ENCODE data around the gene ZMIZ1.

ZMIZ1 gene

GRCh38 chr10:79347226-79347893 lies 278.6 kb downstream of the ZMIZ1 start, which contains the start of gene PPIF:
Gene PPIF (plus strand): TSS chr10:79347469. CDS start chr10:79347549, 80 bp downstream.
- peak within 1 kb of the TSS; percentile 99 for H3K9ac ChIP-seq (ENCODE audit: low read depth, low read length, poor library complexity, severe bottlenecking)
- peak within 1 kb of the TSS; percentile 98 for H3K4me2 ChIP-seq (ENCODE audit: low read depth, low read length, poor library complexity, severe bottlenecking)
- peak within 1 kb of the TSS; percentile 53 for H2AFZ ChIP-seq (ENCODE audit: low read length)
- peaks cover 30% of the 10 kb centered on the region for H3K36me3 ChIP-seq (ENCODE audit: insufficient read depth, low read length)
- H3K4me1 ChIP-seq (ENCODE audit: insufficient read depth, low read length, poor library complexity, severe bottlenecking) = peaks cover 49% of the 10 kb centered on the region
- TF ChIP-seq EZH2phosphoT487 (IDR thresholded peaks at IDR 0.05; ENCODE audit: borderline replicate concordance) = no peak
- TF ChIP-seq, protein P1, sequence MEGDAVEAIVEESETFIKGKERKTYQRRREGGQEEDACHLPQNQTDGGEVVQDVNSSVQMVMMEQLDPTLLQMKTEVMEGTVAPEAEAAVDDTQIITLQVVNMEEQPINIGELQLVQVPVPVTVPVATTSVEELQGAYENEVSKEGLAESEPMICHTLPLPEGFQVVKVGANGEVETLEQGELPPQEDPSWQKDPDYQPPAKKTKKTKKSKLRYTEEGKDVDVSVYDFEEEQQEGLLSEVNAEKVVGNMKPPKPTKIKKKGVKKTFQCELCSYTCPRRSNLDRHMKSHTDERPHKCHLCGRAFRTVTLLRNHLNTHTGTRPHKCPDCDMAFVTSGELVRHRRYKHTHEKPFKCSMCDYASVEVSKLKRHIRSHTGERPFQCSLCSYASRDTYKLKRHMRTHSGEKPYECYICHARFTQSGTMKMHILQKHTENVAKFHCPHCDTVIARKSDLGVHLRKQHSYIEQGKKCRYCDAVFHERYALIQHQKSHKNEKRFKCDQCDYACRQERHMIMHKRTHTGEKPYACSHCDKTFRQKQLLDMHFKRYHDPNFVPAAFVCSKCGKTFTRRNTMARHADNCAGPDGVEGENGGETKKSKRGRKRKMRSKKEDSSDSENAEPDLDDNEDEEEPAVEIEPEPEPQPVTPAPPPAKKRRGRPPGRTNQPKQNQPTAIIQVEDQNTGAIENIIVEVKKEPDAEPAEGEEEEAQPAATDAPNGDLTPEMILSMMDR (conservative IDR thresholded peaks at IDR 0.05; ENCODE audit: low read length) = peak; percentile 77
- H3K9me2 ChIP-seq (replicated peaks; ENCODE audit: low read depth, low read length) = no peaks in the 10 kb centered on the region
- H3K9me3 ChIP-seq (ENCODE audit: insufficient read depth, low read depth, low read length) = no peaks in the 10 kb centered on the region
- H3K27me3 ChIP-seq (ENCODE audit: insufficient read depth, low read length, poor library complexity, severe bottlenecking) = peaks cover 4% of the 10 kb centered on the region
- H3F3A ChIP-seq (ENCODE audit: low read depth) = no peaks in the 10 kb centered on the region
- peaks cover 46% of the 10 kb centered on the region for H4K20me1 ChIP-seq (ENCODE audit: insufficient read depth, low read length, poor library complexity, severe bottlenecking)
- peak within 1 kb of the TSS; percentile 92 for H3K4me3 ChIP-seq (ENCODE audit: low read length, poor library complexity, severe bottlenecking)
- peaks cover 60% of the 10 kb centered on the region for H3K79me2 ChIP-seq (ENCODE audit: insufficient read depth, low read length)

DNA sequence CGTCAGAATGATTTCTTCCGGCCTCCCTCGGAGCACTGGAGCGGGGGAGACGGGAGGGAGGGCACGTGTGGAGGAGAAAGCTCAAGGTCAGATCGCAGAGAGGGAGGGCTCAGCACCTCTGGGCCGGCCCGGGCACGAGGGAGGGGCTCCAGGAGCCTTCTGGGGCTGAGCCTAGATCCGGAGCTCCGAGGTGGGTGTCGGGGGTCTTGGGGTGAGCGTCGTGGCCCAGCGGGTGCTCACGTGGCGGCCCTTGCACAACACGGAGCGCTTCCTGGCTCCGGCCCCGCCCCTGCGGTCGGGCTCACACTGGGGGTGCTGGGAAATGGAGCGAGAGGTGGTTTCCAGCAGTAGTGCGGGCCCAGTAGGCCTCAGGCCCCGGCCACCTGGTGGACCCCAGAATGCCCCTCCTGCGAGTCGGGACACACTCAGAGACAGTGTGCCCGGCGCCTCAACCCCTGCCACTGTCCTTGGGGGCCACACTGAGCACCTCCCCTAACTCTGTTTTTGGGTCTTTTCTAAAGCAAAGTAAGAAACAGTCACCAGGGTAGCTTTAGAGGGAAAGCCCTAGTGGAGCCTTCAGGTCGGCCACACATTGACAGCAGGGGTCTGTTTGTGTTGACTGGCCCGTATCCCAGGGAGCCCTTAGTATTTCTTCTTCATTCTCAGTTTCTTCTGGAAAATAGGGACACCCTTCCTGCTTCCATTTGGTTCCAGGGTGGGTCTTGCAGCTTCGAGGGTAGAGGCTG lies 279.3 kb downstream of the ZMIZ1 start:
- Histone ChIP-seq H3K9me2 (replicated peaks; ENCODE audit: low read depth, low read length) (no peaks in the 10 kb centered on the region), H3K4me1 (ENCODE audit: insufficient read depth, low read length, poor library complexity, severe bottlenecking) (peaks cover 54% of the 10 kb centered on the region), H3K4me3 (ENCODE audit: low read length, poor library complexity, severe bottlenecking) (peak overlapping the region; percentile 92), H2AFZ (ENCODE audit: low read length) (no peak overlapping the region), H3F3A (ENCODE audit: low read depth) (no peaks in the 10 kb centered on the region), H4K20me1 (ENCODE audit: insufficient read depth, low read length, poor library complexity, severe bottlenecking) (peaks cover 54% of the 10 kb centered on the region), H3K79me2 (ENCODE audit: insufficient read depth, low read length) (peaks cover 67% of the 10 kb centered on the region), H3K9me3 (ENCODE audit: insufficient read depth, low read depth, low read length) (no peaks in the 10 kb centered on the region), H3K9ac (ENCODE audit: low read depth, low read length, poor library complexity, severe bottlenecking) (peak overlapping the region; percentile 99), H3K4me2 (ENCODE audit: low read depth, low read length, poor library complexity, severe bottlenecking) (peak overlapping the region; percentile 98), H3K36me3 (ENCODE audit: insufficient read depth, low read length) (peaks cover 37% of the 10 kb centered on the region), H3K27me3 (ENCODE audit: insufficient read depth, low read length, poor library complexity, severe bottlenecking) (peaks cover 4% of the 10 kb centered on the region)
- TF ChIP-seq EZH2phosphoT487 (IDR thresholded peaks at IDR 0.05; ENCODE audit: borderline replicate concordance) = no peak
- TF ChIP-seq, protein P1 (conservative IDR thresholded peaks at IDR 0.05; ENCODE audit: low read length) = no peak

DNA sequence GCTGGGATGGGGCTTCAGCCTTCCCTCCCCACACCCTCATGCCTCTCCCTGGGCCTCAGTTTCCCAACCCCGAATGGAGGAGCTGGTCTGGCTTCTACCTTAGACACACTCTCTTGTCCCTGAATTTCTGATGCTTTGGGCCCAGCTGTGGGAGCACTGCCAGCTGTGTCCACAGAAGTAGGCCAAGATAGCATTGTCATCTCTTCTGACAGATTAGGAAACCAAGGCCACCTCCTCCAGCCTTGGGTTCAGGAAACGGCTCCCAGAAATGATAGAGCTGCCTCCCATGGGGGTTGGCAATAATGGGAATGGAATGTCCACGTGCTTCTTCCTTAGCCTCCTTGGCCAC lies 279.8 kb downstream of the ZMIZ1 start:
- Histone ChIP-seq H3K4me3 (ENCODE audit: low read length, poor library complexity, severe bottlenecking) (peak overlapping the region; percentile 92), H3K9ac (ENCODE audit: low read depth, low read length, poor library complexity, severe bottlenecking) (peak overlapping the region; percentile 99)

More for the DNA sequence above, 279.8 kb downstream of the ZMIZ1 start:
- Histone ChIP-seq H3F3A (ENCODE audit: low read depth) (no peaks in the 10 kb centered on the region), H3K27me3 (ENCODE audit: insufficient read depth, low read length, poor library complexity, severe bottlenecking) (peaks cover 4% of the 10 kb centered on the region), H3K79me2 (ENCODE audit: insufficient read depth, low read length) (peaks cover 72% of the 10 kb centered on the region), H3K9me2 (replicated peaks; ENCODE audit: low read depth, low read length) (no peaks in the 10 kb centered on the region), H4K20me1 (ENCODE audit: insufficient read depth, low read length, poor library complexity, severe bottlenecking) (peaks cover 59% of the 10 kb centered on the region), H3K4me1 (ENCODE audit: insufficient read depth, low read length, poor library complexity, severe bottlenecking) (peaks cover 54% of the 10 kb centered on the region), H3K36me3 (ENCODE audit: insufficient read depth, low read length) (peaks cover 42% of the 10 kb centered on the region), H2AFZ (ENCODE audit: low read length) (no peak overlapping the region), H3K9me3 (ENCODE audit: insufficient read depth, low read depth, low read length) (no peaks in the 10 kb centered on the region), H3K4me2 (ENCODE audit: low read depth, low read length, poor library complexity, severe bottlenecking) (peak overlapping the region; percentile 98)
- no peak for TF ChIP-seq EZH2phosphoT487 (IDR thresholded peaks at IDR 0.05; ENCODE audit: borderline replicate concordance)
- TF ChIP-seq, protein P1 (conservative IDR thresholded peaks at IDR 0.05; ENCODE audit: low read length) = no peak

All from Loucy (cell line).